H1 (cell line): ENCODE measurements around the gene PPIG. TPM values are rescaled to one million over a fixed set of nuclear protein-coding genes. Genes with fewer than 3 reads are reported as not detected.
A peak's percentile ranks its signal among the peaks of the same experiment; 100 is the strongest.

ENCODE experiments used
- ASH2L ChIP-seq: fragments of 200-600, 300-600 bp; sonication (generic); IDR thresholded peaks from one replicate; pipeline ENCODE4 v1.7.1; 2017; ENCODE audit warnings: low read length
- CHD2 ChIP-seq: IDR thresholded peaks from 2 replicates; pipeline ENCODE4 v1.6.1; 2012; ENCODE audit warnings: low read length, improper control_type of control experiment
- EGR1 ChIP-seq: IDR thresholded peaks from 2 replicates; pipeline ENCODE4 v1.6.1; 2011; ENCODE audit warnings: low read depth, low read length, borderline replicate concordance
- KDM1A ChIP-seq: fragments of 200-600, 300-600 bp; sonication (generic); IDR thresholded peaks from 2 replicates; pipeline ENCODE4 v1.7.1; 2016; ENCODE audit warnings: mild to moderate bottlenecking, low read length, borderline replicate concordance
- MAFK ChIP-seq: IDR thresholded peaks from 2 replicates; pipeline ENCODE4 v1.6.1; 2012; ENCODE audit warnings: low read depth, mild to moderate bottlenecking, improper control_type of control experiment, low read length
- PHF8 ChIP-seq: fragments of 200-600 bp; sonication (generic); conservative IDR thresholded peaks from 2 replicates; pipeline ENCODE4 v1.7.1; 2012; ENCODE audit warnings: low read depth, mild to moderate bottlenecking, inconsistent platforms, low read length, moderate library complexity
- RAD21 ChIP-seq, 2 experiments: IDR thresholded peaks in 1 of 2; conservative IDR thresholded peaks in 1 of 2; 2 replicates each; pipeline ENCODE4 v1.6.1; 2011; ENCODE audit warnings: low read depth in 2 of 2, low read length in 2 of 2, improper control_type of control experiment in 1 of 2, inconsistent platforms in 1 of 2, mild to moderate bottlenecking in 1 of 2, moderate library complexity in 1 of 2
- RNF2 ChIP-seq: fragments of 200-900, 300-1000 bp; sonication (generic); IDR thresholded peaks from 2 replicates; pipeline ENCODE4 v1.7.1; 2016; ENCODE audit warnings: borderline replicate concordance, low read depth, mild to moderate bottlenecking, antibody characterized with exemption, low read length; ENCODE audit not compliant: poor library complexity, severe bottlenecking; ENCODE audit errors: missing control alignments
- SIX5 ChIP-seq: IDR thresholded peaks from 2 replicates; pipeline ENCODE4 v1.6.1; 2011; ENCODE audit warnings: mild to moderate bottlenecking, low read depth, low read length
- polyA plus RNA-seq, 7 experiments: library from polyadenylated mRNA; depleted of rRNA in 3 of 7; stranded (reverse) in 5 of 7; unstranded in 2 of 7; fragments of >200 nt in 5 of 7; fragments of 200-250 nt in 2 of 7; gene quantifications; 1 replicate in 5 of 7; 2 replicates in 1 of 7; 4 replicates in 1 of 7; pipeline versions ENCODE4 v1.2.1 to v1.2.3, GENCODE V29; 2011 to 2013; ENCODE audit warnings: missing spikeins in 2 of 7, mixed read lengths in 2 of 7
- total RNA-seq: library from RNA; stranded (reverse); fragmentation: NEBNext Ultra II Directional; extraction: Animal tissue kit (Norgen Biotek cat#: 25700); gene quantifications from 2 replicates; pipeline ENCODE4 v1.2.1, GENCODE V29; 2021
- TF ChIP-seq, protein P1 (sequence below): IDR thresholded peaks from 2 replicates; pipeline ENCODE4 v1.6.1; 2012; ENCODE audit warnings: low read length, inconsistent platforms

The PPIG gene
- total and polyA plus RNA-seq, 2 of the 8 experiments (the other 6 are each of a cell fraction or from before 2014, with no cell fraction given), result 14.7 to 71.0 TPM

DNA sequence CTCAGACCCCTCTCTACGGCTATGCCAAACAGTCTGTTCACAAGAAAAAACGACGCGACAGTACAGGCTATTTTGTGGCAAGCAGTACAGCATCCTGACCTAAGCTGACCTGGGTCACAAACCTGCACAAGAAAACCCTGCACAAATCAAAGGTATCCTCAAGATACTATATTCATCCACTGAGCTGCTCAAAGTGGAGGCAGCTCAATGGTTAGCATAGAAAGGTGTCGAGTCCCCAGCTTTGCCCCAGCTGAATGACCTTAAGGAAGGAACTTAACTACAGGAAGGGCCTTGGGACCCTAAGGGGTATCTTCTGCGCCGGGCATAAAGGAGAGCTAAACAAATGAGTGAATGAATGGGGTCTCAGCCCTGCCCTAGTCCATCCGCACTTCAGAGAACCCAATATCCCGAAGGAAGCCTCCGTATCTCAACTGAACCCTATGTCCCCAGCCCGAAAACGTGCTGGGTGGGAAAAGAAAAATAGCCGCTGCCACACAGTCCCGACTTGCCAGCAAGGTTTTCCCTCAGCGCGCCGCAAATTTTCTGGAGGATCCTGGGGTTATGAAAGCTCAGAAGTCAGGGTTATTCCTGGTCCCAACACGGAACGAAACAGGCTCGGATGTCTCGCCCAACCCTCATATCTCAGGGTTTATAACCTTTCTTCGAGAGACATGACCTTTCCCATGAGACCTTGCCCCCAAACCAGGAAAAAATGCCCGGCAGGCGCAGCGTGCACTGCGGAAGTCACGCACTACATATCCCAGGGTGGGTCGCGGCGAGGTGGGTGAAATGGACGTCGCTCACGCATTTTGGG lies 10.8 kb upstream of the PPIG start, which contains the start of gene FASTKD1 (continued):
- peak; percentile 99 for TF ChIP-seq SIX5
- TF ChIP-seq EGR1, result no peak; the same call in 1 of the 2 replicates
- TF ChIP-seq RNF2, result no peak
- no peak for TF ChIP-seq MAFK
- peak; percentile 69 for TF ChIP-seq PHF8
- peak; percentile 79 for TF ChIP-seq ASH2L
- peak; percentile 69 for TF ChIP-seq CHD2
- no peak for TF ChIP-seq KDM1A
- no peak; a peak in 1 of 4 replicates for TF ChIP-seq RAD21 (IDR thresholded peaks at IDR 0.05 in 1 of 2, conservative IDR thresholded peaks at IDR 0.05 in 1 of 2; ENCODE audit: low read depth in 2 of 2, low read length in 2 of 2)
- TF ChIP-seq, protein P1, sequence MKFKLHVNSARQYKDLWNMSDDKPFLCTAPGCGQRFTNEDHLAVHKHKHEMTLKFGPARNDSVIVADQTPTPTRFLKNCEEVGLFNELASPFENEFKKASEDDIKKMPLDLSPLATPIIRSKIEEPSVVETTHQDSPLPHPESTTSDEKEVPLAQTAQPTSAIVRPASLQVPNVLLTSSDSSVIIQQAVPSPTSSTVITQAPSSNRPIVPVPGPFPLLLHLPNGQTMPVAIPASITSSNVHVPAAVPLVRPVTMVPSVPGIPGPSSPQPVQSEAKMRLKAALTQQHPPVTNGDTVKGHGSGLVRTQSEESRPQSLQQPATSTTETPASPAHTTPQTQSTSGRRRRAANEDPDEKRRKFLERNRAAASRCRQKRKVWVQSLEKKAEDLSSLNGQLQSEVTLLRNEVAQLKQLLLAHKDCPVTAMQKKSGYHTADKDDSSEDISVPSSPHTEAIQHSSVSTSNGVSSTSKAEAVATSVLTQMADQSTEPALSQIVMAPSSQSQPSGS, result 0 out of 2 replicates have a peak, but pooled peaks have one; percentile 53
- TF ChIP-seq, all 59 proteins: peak for 23
